ENCODE data around the gene PRKAR1B. TPM values are rescaled to one million over a fixed set of nuclear protein-coding genes. Genes with fewer than 3 reads are reported as not detected.

PRKAR1B gene
- total RNA-seq, 1 experiment from 2014 or later, result 14.1 TPM

- DNase-seq (ENCODE audit: low read depth, low spot score) (no peak), ATAC-seq (no peak)
- H3K79me2 ChIP-seq (ENCODE audit: insufficient read depth, low read length), result peaks cover 3% of the 10 kb centered on the region; the same call in 1 of the 2 replicates
- no peaks in the 10 kb centered on the region for H3K27me3 ChIP-seq (ENCODE audit: insufficient read depth, low read length)
- peaks cover 15% of the 10 kb centered on the region in 2 experiments; a peak in 3 of 4 replicates for H3K36me3 ChIP-seq (ENCODE audit: control insufficient read depth in 1 of 2, insufficient read depth in 2 of 2, low read length in 2 of 2)
- BruUV-seq (replicated peaks), result no TSS peak
- no peak overlapping the region for H2AFZ ChIP-seq (ENCODE audit: low read depth, low read length, poor library complexity, severe bottlenecking)
- CTCF ChIA-PET, result no interaction called here
- no peak overlapping the region for H3K9ac ChIP-seq (ENCODE audit: low read length)
- no peak overlapping the region for H3K27ac ChIP-seq (ENCODE audit: low read depth, low read length)
- intact Hi-C loops (cut with micrococcal nuclease), result no loop called here
- no peak for TF ChIP-seq POLR2AphosphoS5 (IDR thresholded peaks at IDR 0.05; ENCODE audit: low read depth, low read length)
- no peak for TF ChIP-seq ZFX (IDR thresholded peaks at IDR 0.05)
- no peak for TF ChIP-seq ZBTB33 (IDR thresholded peaks at IDR 0.05; ENCODE audit: extremely low read depth, insufficient replicate concordance, low read length)
- no peak for TF ChIP-seq SIN3A (IDR thresholded peaks at IDR 0.05; ENCODE audit: low read depth)
- no peak for TF ChIP-seq ELF1 (IDR thresholded peaks at IDR 0.05; ENCODE audit: borderline replicate concordance, low read depth)
- no peak for TF ChIP-seq JUND (IDR thresholded peaks at IDR 0.05)
- no peak for TF ChIP-seq MAX (IDR thresholded peaks at IDR 0.05)
- no peak for TF ChIP-seq SP1 (IDR thresholded peaks at IDR 0.05; ENCODE audit: low read depth)
- no peak for TF ChIP-seq POLR2A (IDR thresholded peaks at IDR 0.05; ENCODE audit: borderline replicate concordance, extremely low read depth, insufficient read depth, insufficient read length)
- no peak for TF ChIP-seq RAD21 (IDR thresholded peaks at IDR 0.05; ENCODE audit: low read depth)
- no peak for TF ChIP-seq EZH2 (IDR thresholded peaks at IDR 0.05)
- TF ChIP-seq ZNF274 (IDR thresholded peaks at IDR 0.05; ENCODE audit: low read depth, low read length), result no peak
- no peak for TF ChIP-seq EGR1 (IDR thresholded peaks at IDR 0.05; ENCODE audit: low read depth)
- no peak for TF ChIP-seq CTCF (IDR thresholded peaks at IDR 0.05 in 2 of 3, conservative IDR thresholded peaks at IDR 0.05 in 1 of 3; ENCODE audit: borderline replicate concordance in 1 of 3, insufficient read depth in 1 of 3, low read depth in 2 of 3, low read length in 2 of 3)
- no peak for TF ChIP-seq CEBPB (IDR thresholded peaks at IDR 0.05; ENCODE audit: low read depth)
- TF ChIP-seq FOSL1 (IDR thresholded peaks at IDR 0.05; ENCODE audit: low read depth), result no peak
- TF ChIP-seq CBX3 (IDR thresholded peaks at IDR 0.05; ENCODE audit: low read depth), result no peak
- no peak for TF ChIP-seq ATF3 (IDR thresholded peaks at IDR 0.05)
- no peaks in the 10 kb centered on the region for H3K9me3 ChIP-seq (ENCODE audit: control insufficient read depth in 1 of 2, insufficient read depth in 1 of 2, low read depth in 1 of 2, low read length in 2 of 2)
- no peaks in the 10 kb centered on the region for H4K20me1 ChIP-seq (ENCODE audit: insufficient read depth)
- RAD21 ChIA-PET (ENCODE audit: low non-redundant PET in 1 of 2, low total read pairs in 2 of 2, uncharacterized antibody in 2 of 2, unreplicated experiment in 2 of 2), result no interaction called here
- no peaks in the 10 kb centered on the region for H3K4me1 ChIP-seq (ENCODE audit: control insufficient read depth in 1 of 2, insufficient read depth in 2 of 2, low read length in 2 of 2)
- no peak overlapping the region for H3K4me2 ChIP-seq (ENCODE audit: low read length)
- no peak overlapping the region for H3K4me3 ChIP-seq (replicated peaks in 1 of 2; ENCODE audit: low read depth in 1 of 2, low read length in 2 of 2)
- POLR2A ChIA-PET, result no interaction called here
- H3K9me2 ChIP-seq (ENCODE audit: insufficient read depth), result no peaks in the 10 kb centered on the region
These were observed 43.7 kb upstream of the PRKAR1B start for GRCh38 chr7:770741-771166.

Data from HCT116 (cell line).